ENCODE results near the gene HSF5.
A peak's percentile ranks its signal among the peaks of the same experiment; 100 is the strongest.

Gene HSF5

DNA sequence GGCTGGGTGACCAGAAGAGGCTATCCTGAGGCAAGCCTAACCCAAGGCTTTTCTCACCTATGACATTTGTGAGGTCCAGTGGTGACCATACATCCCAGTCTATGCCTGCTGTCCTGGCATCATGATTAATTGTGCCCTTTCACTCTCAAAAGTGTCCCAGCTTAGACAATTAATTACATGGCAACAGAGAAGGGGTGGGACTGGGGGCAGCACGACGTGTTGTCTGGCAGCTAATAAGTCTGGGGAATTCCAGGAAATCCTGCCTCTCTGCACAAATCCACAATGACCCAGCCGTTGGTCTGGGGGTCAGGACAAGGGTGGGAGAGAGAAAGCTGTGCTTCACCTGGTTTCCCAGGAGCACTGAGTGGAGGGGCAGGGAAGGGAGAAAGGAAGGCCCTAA lies 40.2 kb upstream of the HSF5 start:
- DNase-seq (ENCODE audit: low spot score in 2 of 2), result no peak
- H3K27ac Mint-ChIP-seq (ENCODE audit: low read depth), result no peak overlapping the region
- no peak overlapping the region for H3K4me3 Mint-ChIP-seq
- H3K36me3 Mint-ChIP-seq (ENCODE audit: insufficient read depth), result no peaks in the 10 kb centered on the region
- ATAC-seq (replicated peaks; ENCODE audit: extremely low read depth, poor library complexity, severe bottlenecking), result no peak
- H3K27me3 Mint-ChIP-seq, result peaks cover 10% of the 10 kb centered on the region
- no peaks in the 10 kb centered on the region for H3K4me1 Mint-ChIP-seq
- no peaks in the 10 kb centered on the region for H3K9me3 Mint-ChIP-seq

DNA sequence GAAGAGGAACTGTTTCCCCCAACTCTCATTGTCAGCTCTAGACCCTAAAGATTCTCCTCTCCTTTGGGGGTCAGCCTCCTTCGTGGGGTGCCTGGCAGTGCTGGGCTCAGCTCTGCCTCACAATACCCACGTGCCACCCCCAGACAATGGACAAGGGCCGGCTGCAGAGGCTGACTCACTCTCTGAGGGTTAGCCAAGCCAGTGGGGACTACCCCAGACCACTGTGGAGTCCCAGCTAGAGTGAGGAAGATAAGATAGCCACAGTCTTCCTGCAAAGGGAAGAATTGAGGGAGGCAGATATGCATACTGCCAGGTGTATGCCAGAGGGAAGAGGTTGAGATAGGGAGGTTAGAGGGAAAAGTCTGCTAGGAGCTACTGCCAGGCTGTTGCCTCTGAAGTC lies 39.7 kb upstream of the HSF5 start:
- Mint-ChIP-seq H3K4me3 (no peak overlapping the region), H3K9me3 (no peaks in the 10 kb centered on the region), H3K36me3 (ENCODE audit: insufficient read depth) (no peaks in the 10 kb centered on the region), H3K27ac (ENCODE audit: low read depth) (no peak overlapping the region), H3K27me3 (peaks cover 8% of the 10 kb centered on the region), H3K4me1 (no peaks in the 10 kb centered on the region)
- DNase-seq (ENCODE audit: low spot score in 2 of 2), result no peak
- ATAC-seq (replicated peaks; ENCODE audit: extremely low read depth, poor library complexity, severe bottlenecking), result no peak

DNA sequence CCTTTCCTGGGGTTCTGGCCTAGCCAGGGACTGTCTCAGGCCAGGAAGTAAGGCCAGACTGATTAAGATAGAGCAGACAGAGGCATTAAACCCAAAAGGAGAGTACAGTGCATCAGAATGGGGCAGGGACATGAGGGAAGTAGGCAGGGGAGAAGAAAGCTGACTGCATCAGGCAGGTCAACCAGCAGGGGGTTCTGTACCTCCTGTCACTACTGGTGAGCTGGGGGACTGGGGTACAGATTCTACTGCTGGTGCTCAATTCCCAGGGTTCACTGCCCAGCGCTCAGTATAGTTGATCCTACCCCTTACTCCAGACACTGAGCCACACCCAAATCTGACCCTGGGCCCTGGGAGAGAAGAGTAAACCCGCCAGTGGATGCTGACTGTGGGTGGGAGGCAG lies 39.1 kb upstream of the HSF5 start:
- Mint-ChIP-seq H3K36me3 (ENCODE audit: insufficient read depth) (no peaks in the 10 kb centered on the region), H3K4me3 (no peak overlapping the region), H3K27me3 (peaks cover 1% of the 10 kb centered on the region), H3K9me3 (no peaks in the 10 kb centered on the region), H3K4me1 (no peaks in the 10 kb centered on the region), H3K27ac (ENCODE audit: low read depth) (no peak overlapping the region)
- no peak for DNase-seq (ENCODE audit: low spot score in 2 of 2)
- ATAC-seq (replicated peaks; ENCODE audit: extremely low read depth, poor library complexity, severe bottlenecking), result no peak

DNA sequence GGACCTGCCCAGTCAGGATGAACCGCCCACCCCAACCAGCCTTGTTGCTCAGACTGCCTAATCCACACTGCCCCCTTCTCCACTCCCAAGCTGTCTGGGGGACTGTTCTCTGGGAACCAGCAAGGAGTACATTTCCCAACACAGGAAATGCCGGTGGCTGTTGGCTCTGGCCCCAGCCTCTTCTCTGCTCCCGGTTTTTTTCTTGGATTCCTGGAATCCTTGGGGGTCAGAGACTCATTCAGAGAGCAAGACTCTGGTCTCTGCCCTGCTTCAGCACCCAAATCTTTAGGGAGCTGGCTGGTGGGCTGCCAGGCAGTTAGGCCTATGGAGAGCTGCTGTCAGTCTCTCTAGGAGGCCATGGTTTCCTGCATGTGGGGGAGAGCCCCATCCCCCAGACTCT lies 37.0 kb upstream of the HSF5 start:
- no peaks in the 10 kb centered on the region for H3K9me3 Mint-ChIP-seq
- H3K36me3 Mint-ChIP-seq (ENCODE audit: insufficient read depth), result no peaks in the 10 kb centered on the region
- ATAC-seq (replicated peaks; ENCODE audit: extremely low read depth, poor library complexity, severe bottlenecking) (no peak), DNase-seq (ENCODE audit: low spot score in 2 of 2) (no peak)
- no peaks in the 10 kb centered on the region for H3K27me3 Mint-ChIP-seq
- no peak overlapping the region for H3K4me3 Mint-ChIP-seq
- no peak overlapping the region for H3K27ac Mint-ChIP-seq (ENCODE audit: low read depth)
- no peaks in the 10 kb centered on the region for H3K4me1 Mint-ChIP-seq

- Mint-ChIP-seq H3K27me3 (no peaks in the 10 kb centered on the region), H3K4me1 (peaks cover 6% of the 10 kb centered on the region), H3K27ac (ENCODE audit: low read depth) (no peak overlapping the region), H3K9me3 (no peaks in the 10 kb centered on the region), H3K36me3 (ENCODE audit: insufficient read depth) (peaks cover 15% of the 10 kb centered on the region), H3K4me3 (no peak overlapping the region)
- DNase-seq (ENCODE audit: low spot score in 2 of 2) (no peak), ATAC-seq (replicated peaks; ENCODE audit: extremely low read depth, poor library complexity, severe bottlenecking) (no peak)
Measured at GRCh38 chr17:58521680-58522079, 33.5 kb upstream of the HSF5 start.

DNA sequence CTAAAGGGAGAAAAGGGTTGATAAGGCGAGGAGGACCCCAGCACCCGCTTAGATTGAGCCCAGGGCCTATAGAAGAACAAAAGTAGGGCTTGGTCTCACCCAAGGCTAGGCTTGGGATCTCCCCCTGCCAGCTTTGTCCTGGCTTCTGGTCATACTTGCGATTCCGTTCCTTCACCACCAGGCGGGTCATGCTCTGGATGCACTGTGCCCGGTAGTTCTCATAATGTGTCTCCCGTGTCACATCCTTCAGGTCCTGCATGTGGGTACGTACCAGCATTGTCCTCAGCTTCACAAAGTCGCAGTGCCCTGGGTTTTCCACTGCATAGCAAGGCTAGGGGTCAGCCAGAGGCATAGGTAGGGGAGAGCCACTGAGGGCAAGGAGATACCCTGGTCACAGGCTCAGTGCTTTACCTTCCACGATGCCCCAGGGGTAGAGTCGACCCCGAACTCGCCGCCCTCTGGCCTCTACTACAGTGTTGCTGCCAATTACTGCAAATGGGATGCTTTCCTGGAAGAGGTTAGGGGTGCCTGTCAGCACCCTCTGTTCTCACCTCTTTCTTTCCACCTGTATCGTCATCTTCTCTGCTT lies 32.7 kb upstream of the HSF5 start:
- Mint-ChIP-seq H3K4me3 (no peak overlapping the region), H3K36me3 (ENCODE audit: insufficient read depth) (peaks cover 15% of the 10 kb centered on the region), H3K27ac (ENCODE audit: low read depth) (no peak overlapping the region), H3K4me1 (peaks cover 13% of the 10 kb centered on the region), H3K27me3 (no peaks in the 10 kb centered on the region), H3K9me3 (no peaks in the 10 kb centered on the region)
- no peak for ATAC-seq (replicated peaks; ENCODE audit: extremely low read depth, poor library complexity, severe bottlenecking)
- DNase-seq (ENCODE audit: low spot score in 2 of 2), result no peak

DNA sequence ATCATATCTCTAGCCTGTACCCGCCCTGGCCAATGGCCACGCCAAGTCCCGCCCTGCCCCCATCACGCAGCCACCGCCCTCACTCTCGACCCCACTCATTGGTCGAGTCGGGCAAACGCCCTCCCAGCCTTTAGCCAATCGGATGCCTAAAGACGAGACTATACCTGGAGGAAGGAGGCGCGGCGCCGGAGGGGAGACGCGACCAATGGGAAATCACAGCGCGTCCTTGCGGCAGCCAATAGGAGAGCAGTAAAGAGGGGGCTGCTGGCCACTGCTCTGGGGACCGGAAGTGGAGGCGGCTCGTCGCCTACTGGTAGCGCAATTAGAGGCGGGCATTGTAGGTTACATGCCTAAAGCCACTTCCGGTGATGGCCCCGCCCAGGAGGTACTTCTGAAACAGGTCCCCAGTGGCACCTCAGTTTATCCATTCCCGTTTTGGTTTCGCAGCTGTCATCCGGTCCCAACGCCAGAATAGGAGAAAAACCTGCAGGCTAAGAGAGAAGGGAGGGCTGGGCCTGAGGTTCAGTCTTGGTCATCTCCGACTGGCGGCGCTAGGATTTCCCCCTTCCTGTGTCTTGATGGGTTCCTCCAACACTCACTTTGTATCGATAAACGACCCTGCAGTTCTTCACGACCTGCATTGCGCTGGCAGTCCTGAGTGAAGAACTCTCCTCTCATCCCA lies 29.9 kb upstream of the HSF5 start:
- Mint-ChIP-seq H3K4me3 (peak overlapping the region; percentile 91), H3K4me1 (peaks cover 35% of the 10 kb centered on the region), H3K9me3 (no peaks in the 10 kb centered on the region), H3K36me3 (ENCODE audit: insufficient read depth) (peaks cover 18% of the 10 kb centered on the region), H3K27ac (ENCODE audit: low read depth) (peak overlapping the region; percentile 81), H3K27me3 (no peaks in the 10 kb centered on the region)
- ATAC-seq (replicated peaks; ENCODE audit: extremely low read depth, poor library complexity, severe bottlenecking), result peak; percentile 81
- DNase-seq (ENCODE audit: low spot score in 2 of 2), result peak; percentile 97 to 100

- H3K9me3 Mint-ChIP-seq, result no peaks in the 10 kb centered on the region
- peaks cover 19% of the 10 kb centered on the region for H3K36me3 Mint-ChIP-seq (ENCODE audit: insufficient read depth)
- H3K27ac Mint-ChIP-seq (ENCODE audit: low read depth), result peak overlapping the region; percentile 81
- peak overlapping the region; percentile 91 for H3K4me3 Mint-ChIP-seq
- peaks cover 40% of the 10 kb centered on the region for H3K4me1 Mint-ChIP-seq
- ATAC-seq (replicated peaks; ENCODE audit: extremely low read depth, poor library complexity, severe bottlenecking), result no peak
- DNase-seq (ENCODE audit: low spot score in 2 of 2), result no peak
- no peaks in the 10 kb centered on the region for H3K27me3 Mint-ChIP-seq
Measured at GRCh38 chr17:58517378-58517927, 29.2 kb upstream of the HSF5 start.

DNA sequence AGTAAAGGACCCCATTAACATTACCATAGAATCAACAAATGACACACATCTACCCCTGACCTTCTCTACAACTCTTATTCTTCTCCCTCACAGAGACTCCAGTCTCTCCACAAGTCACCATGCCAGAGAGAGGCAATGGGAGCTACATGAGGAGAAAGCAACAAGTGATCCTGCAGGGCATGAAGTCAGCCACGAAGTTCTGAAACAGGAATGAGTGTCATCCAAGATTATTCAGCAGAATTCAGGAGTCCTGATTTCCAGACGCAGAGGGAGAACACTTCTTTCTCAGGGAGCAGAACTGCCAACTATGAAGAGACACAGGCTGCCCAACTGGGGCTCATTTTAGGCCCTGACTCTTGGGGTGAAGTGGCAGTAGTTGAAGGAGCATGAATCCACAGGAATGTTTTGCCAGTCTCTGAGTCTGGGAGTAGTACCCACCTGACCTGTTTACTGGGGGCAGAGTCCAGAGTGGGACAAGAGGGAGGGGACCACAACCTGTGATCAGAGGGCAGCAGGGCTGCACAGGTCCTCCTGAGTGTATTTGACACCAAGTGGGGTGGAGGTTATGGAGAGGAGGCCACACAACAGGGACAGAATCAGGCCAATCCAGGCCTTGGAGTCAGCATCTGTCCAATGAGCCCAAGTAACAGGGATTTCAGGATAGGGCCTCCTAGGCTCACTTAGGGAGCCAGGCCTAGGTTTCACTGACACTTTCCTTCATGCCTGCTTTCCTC lies 28.6 kb upstream of the HSF5 start:
- Mint-ChIP-seq H3K27me3 (no peaks in the 10 kb centered on the region), H3K9me3 (no peaks in the 10 kb centered on the region), H3K4me1 (peaks cover 45% of the 10 kb centered on the region), H3K27ac (ENCODE audit: low read depth) (peak overlapping the region; percentile 81), H3K4me3 (peak overlapping the region; percentile 91), H3K36me3 (ENCODE audit: insufficient read depth) (peaks cover 21% of the 10 kb centered on the region)
- ATAC-seq (replicated peaks; ENCODE audit: extremely low read depth, poor library complexity, severe bottlenecking), result no peak
- no peak for DNase-seq (ENCODE audit: low spot score in 2 of 2)

DNA sequence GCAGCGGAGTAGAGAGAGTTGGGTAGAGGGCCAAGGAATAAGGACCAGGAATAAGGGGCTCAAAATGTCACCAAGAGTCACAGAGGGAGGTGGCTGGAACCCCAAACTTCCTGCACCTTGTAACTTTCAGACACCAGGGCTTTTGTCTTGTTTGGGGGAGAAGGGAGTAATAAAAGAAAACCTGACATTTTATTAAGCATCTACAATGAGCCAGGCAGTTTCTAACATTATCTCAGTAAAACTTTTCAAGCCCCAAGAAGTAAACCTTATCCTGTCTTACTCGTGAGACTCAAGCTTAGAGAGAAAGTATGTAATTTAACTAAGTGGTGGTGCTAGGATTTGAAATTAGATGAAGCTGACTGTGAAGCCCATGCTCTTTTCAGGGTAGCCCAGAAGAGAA lies 27.1 kb upstream of the HSF5 start:
- Mint-ChIP-seq H3K27me3 (no peaks in the 10 kb centered on the region), H3K27ac (ENCODE audit: low read depth) (no peak overlapping the region), H3K9me3 (no peaks in the 10 kb centered on the region), H3K36me3 (ENCODE audit: insufficient read depth) (peaks cover 32% of the 10 kb centered on the region), H3K4me3 (peak overlapping the region; percentile 91), H3K4me1 (peaks cover 50% of the 10 kb centered on the region)
- ATAC-seq (replicated peaks; ENCODE audit: extremely low read depth, poor library complexity, severe bottlenecking) (no peak), DNase-seq (ENCODE audit: low spot score in 2 of 2) (no peak)

DNA sequence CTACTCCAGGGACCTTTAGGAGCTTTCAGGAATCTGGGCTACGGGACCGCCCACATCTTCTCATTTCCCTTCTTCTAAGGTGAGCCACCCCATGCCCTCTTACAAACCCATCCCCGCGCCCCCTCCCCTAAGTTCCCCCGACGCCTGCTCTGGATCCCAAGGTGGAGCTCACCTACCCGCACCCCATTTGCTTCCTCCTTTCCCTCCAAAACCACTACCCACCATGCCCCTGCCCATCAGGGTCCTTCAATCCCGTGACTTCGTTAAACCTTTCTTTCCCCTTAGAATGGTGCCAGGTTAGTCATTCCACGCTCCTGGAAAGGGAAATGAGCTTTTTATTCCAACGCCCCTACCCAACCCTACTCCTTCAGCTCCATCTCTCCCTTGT lies 26.6 kb upstream of the HSF5 start:
- Mint-ChIP-seq H3K27ac (ENCODE audit: low read depth) (no peak overlapping the region), H3K4me1 (peaks cover 56% of the 10 kb centered on the region), H3K4me3 (peak overlapping the region; percentile 91)

DNA sequence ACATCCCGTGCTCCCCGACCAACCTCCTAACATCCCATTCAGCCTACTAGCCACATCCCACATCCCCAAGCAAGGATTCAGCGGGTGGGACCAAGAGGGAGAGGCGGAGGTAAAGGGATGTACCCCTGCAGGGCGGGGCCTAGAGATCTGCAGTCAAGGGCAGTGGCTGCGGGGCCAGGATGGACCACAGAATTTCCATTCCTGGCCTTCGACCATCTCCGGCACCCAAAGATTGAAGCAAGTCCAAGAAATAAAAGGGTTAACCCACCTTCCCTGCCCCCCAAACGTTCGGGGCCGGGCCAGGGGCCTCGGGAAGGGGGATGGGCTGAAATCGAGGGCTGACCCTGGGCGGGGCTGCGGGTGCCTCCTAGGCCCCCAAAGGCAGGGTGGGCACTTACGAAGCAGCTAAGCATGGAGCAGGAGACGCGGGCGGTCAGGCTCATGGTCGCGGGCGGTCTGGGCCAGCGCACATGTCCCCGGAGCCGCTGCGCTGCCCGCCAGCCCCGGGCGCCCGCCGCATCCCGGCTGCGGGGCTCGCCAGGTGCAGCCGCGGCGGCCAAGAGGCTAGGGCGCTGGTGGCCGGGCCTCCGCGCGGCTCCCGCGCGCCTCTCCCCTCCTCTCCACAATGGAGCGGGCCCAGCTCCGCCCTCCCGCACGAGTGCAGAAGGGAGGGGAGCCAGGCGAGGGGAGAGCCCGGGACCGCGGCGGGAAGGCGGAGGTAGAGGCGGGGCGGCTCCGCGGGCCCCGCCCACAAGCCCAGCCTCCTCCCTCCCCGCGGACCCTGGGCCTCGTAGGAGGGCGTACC lies 26.0 kb upstream of the HSF5 start, which contains the start of gene MTMR4:
Gene MTMR4 (minus strand): TSS at position 674 of the 805 bp plus-strand sequence. CDS start 231 bp downstream, at position 443.
- H3K27ac Mint-ChIP-seq (ENCODE audit: low read depth), result peak within 1 kb of the TSS; percentile 89
- no peaks in the 10 kb centered on the region for H3K27me3 Mint-ChIP-seq
- H3K36me3 Mint-ChIP-seq (ENCODE audit: insufficient read depth), result peaks cover 36% of the 10 kb centered on the region
- peak within 1 kb of the TSS; percentile 91 for H3K4me3 Mint-ChIP-seq
- no peak for ATAC-seq (replicated peaks; ENCODE audit: extremely low read depth, poor library complexity, severe bottlenecking)
- peak in 1 of 2 donors; percentile 43 for DNase-seq (ENCODE audit: low spot score in 2 of 2)
- peaks cover 57% of the 10 kb centered on the region for H3K4me1 Mint-ChIP-seq
- H3K9me3 Mint-ChIP-seq, result no peaks in the 10 kb centered on the region

More for the DNA sequence above, 26.6 kb upstream of the HSF5 start:
- Mint-ChIP-seq H3K9me3 (no peaks in the 10 kb centered on the region), H3K36me3 (ENCODE audit: insufficient read depth) (peaks cover 37% of the 10 kb centered on the region), H3K27me3 (no peaks in the 10 kb centered on the region)
- no peak for ATAC-seq (replicated peaks; ENCODE audit: extremely low read depth, poor library complexity, severe bottlenecking)
- no peak for DNase-seq (ENCODE audit: low spot score in 2 of 2)

All from central memory CD8-positive, alpha-beta T cell (primary cell).